ENCODE data around the gene RPLP2. TPM values are rescaled to one million over a fixed set of nuclear protein-coding genes. Genes with fewer than 3 reads are reported as not detected.

RPLP2 gene
- polyA plus RNA-seq, 1 of the 3 experiments (the other 2 are of a cell fraction): 799 TPM

- ChIA-PET CTCF (interaction anchor here (0.7 to 6.3 kb wide), 5 partner anchors 14 to 124 kb away, joined by 3 to 31 read pairs (median 24); partner anchors contain the start of genes GATD1 and TALDO1), POLR2A (interaction anchor here (1.1 to 1.4 kb wide), 2 partner anchors 14 to 27 kb away, joined by 3 to 4 read pairs; partner anchors contain the start of gene CEND1)
- 83% methylated on average over 1 of the region's 10 CpGs for WGBS (ENCODE audit: low lambda C conversion rate)
- Histone ChIP-seq H3K36me3 (replicated peaks in 1 of 2; ENCODE audit: control insufficient read depth in 1 of 2, insufficient read depth in 2 of 2, low read length in 1 of 2) (peaks cover 22 to 42% of the 10 kb centered on the region in 2 experiments), H3K27ac (ENCODE audit: low read depth in 2 of 2, low read length in 1 of 2) (peak overlapping the region; percentile 39 to 47; a peak in 3 of 4 replicates), H3K27me3 (ENCODE audit: insufficient read depth) (no peaks in the 10 kb centered on the region), H3K79me2 (ENCODE audit: insufficient read depth) (no peaks in the 10 kb centered on the region), H3K4me1 (ENCODE audit: control insufficient read depth in 1 of 2, insufficient read depth in 2 of 2, low read depth in 1 of 2, low read length in 1 of 2) (peaks cover 5 to 9% of the 10 kb centered on the region in 2 experiments; a peak in 2 of 4 replicates), H3K9me3 (no peaks in the 10 kb centered on the region), H3K9me2 (no peaks in the 10 kb centered on the region), H3K4me2 (no peak overlapping the region), H4K20me1 (ENCODE audit: insufficient read depth) (peaks cover 9% of the 10 kb centered on the region), H3K4me3 (ENCODE audit: low read depth in 2 of 2, low read length in 1 of 2) (no peak overlapping the region), H2AFZ (ENCODE audit: low read depth) (no peak overlapping the region), H3K9ac (no peak overlapping the region), H3F3A (replicated peaks; ENCODE audit: insufficient read depth) (peaks cover 28% of the 10 kb centered on the region)
- TF ChIP-seq TEAD4 (IDR thresholded peaks at IDR 0.05; ENCODE audit: borderline replicate concordance, insufficient read depth) (no peak), POLR2AphosphoS5 (IDR thresholded peaks at IDR 0.05; ENCODE audit: low read depth, low read length) (no peak; the same call in 1 of the 2 replicates), ZBTB33 (IDR thresholded peaks at IDR 0.05; ENCODE audit: borderline replicate concordance, low read depth) (no peak), MXI1 (IDR thresholded peaks at IDR 0.05; ENCODE audit: low read depth, low read length) (peak; percentile 89; the same call in 1 of the 2 replicates), EZH2phosphoT487 (IDR thresholded peaks at IDR 0.05; ENCODE audit: borderline replicate concordance, low read depth) (no peak), RCOR1 (IDR thresholded peaks at IDR 0.05; ENCODE audit: low read length) (0 out of 2 replicates have a peak, but pooled peaks have one; percentile 46), USF2 (IDR thresholded peaks at IDR 0.05; ENCODE audit: borderline replicate concordance, low read depth, low read length) (no peak), ELF1 (IDR thresholded peaks at IDR 0.05) (no peak), USF1 (IDR thresholded peaks at IDR 0.05; ENCODE audit: borderline replicate concordance, low read depth) (no peak), MEF2A (IDR thresholded peaks at IDR 0.05; ENCODE audit: borderline replicate concordance, low read depth) (no peak), NFIC (IDR thresholded peaks at IDR 0.05; ENCODE audit: borderline replicate concordance) (no peak), IRF3 (IDR thresholded peaks at IDR 0.05; ENCODE audit: low read depth, low read length) (no peak), RAD21 (IDR thresholded peaks at IDR 0.05; ENCODE audit: low read length) (peak; percentile 39; the same call in 1 of the 2 replicates), NRF1 (IDR thresholded peaks at IDR 0.05; ENCODE audit: low read depth, low read length) (no peak), CTCF (IDR thresholded peaks at IDR 0.05) (peak; percentile 34), REST (IDR thresholded peaks at IDR 0.05; ENCODE audit: low read depth, low read length) (no peak), CHD2 (IDR thresholded peaks at IDR 0.05; ENCODE audit: low read length, partially characterized antibody) (peak; percentile 54), FOSL2 (IDR thresholded peaks at IDR 0.05; ENCODE audit: borderline replicate concordance, low read depth) (peak; percentile 32; the same call in 1 of the 2 replicates), MAX (IDR thresholded peaks at IDR 0.05; ENCODE audit: low read depth) (peak; percentile 28; the same call in 1 of the 2 replicates), EP300 (IDR thresholded peaks at IDR 0.05; ENCODE audit: borderline replicate concordance in 1 of 2, low read depth in 1 of 2, low read length in 1 of 2) (peak in 1 of 2 experiments; percentile 24; a peak in 1 of 4 replicates)
- DNase-seq: peak; percentile 82
Measured at GRCh38 chr11:762421-763072, 47.2 kb upstream of the RPLP2 start.
